Endodermal cell (in vitro differentiated cells): ENCODE measurements around the gene CALML6. TPM values are rescaled to one million over a fixed set of nuclear protein-coding genes. Genes with fewer than 3 reads are reported as not detected.

ENCODE experiments used
- DNase-seq: peaks from one replicate; pipeline ENCODE4 v3.0.0-alpha.2; 2017
- H3K27ac ChIP-seq: 2 replicates; pipeline ENCODE4 v1.5.1; 2013; ENCODE audit warnings: mild to moderate bottlenecking, low read depth, low read length, moderate library complexity
- H3K27me3 ChIP-seq: 2 replicates; pipeline ENCODE4 v1.6.1; 2013; ENCODE audit warnings: mild to moderate bottlenecking, low read length, moderate library complexity; ENCODE audit not compliant: insufficient read depth, control insufficient read depth, poor library complexity, severe bottlenecking
- H3K36me3 ChIP-seq: 2 replicates; pipeline ENCODE4 v1.7.0; 2013; ENCODE audit warnings: mild to moderate bottlenecking, low read length, moderate library complexity; ENCODE audit not compliant: control insufficient read depth, insufficient read depth
- H3K4me1 ChIP-seq: one replicate; pipeline ENCODE4 v1.7.0; 2013; ENCODE audit warnings: low read length; ENCODE audit not compliant: control insufficient read depth, insufficient read depth
- H3K4me3 ChIP-seq: 2 replicates; pipeline ENCODE4 v1.5.1; 2013; ENCODE audit warnings: mild to moderate bottlenecking, low read length, moderate library complexity
- H3K9ac ChIP-seq: 2 replicates; pipeline ENCODE4 v1.6.1; 2013; ENCODE audit warnings: mild to moderate bottlenecking, low read length, moderate library complexity; ENCODE audit not compliant: poor library complexity, severe bottlenecking; ENCODE audit errors: extremely low read depth
- H3K9me3 ChIP-seq: 2 replicates; pipeline ENCODE4 v1.6.1; 2013; ENCODE audit warnings: mild to moderate bottlenecking, low read length, moderate library complexity; ENCODE audit not compliant: control insufficient read depth
- H3K27ac Mint-ChIP-seq: 2 replicates; pipeline ENCODE4 v1.8.0; 2020; ENCODE audit warnings: mixed read lengths
- H3K27me3 Mint-ChIP-seq: 2 replicates; pipeline ENCODE4 v1.8.0; 2021; ENCODE audit warnings: mild to moderate bottlenecking, mixed read lengths; ENCODE audit not compliant: insufficient read depth
- H3K36me3 Mint-ChIP-seq: 2 replicates; pipeline ENCODE4 v1.8.0; 2020; ENCODE audit warnings: low read depth, mixed read lengths
- H3K4me1 Mint-ChIP-seq: 2 replicates; pipeline ENCODE4 v1.8.0; 2020; ENCODE audit warnings: mixed read lengths
- H3K4me3 Mint-ChIP-seq: 2 replicates; pipeline ENCODE4 v1.8.0; 2020; ENCODE audit warnings: mild to moderate bottlenecking, moderate library complexity, mixed read lengths
- H3K9me3 Mint-ChIP-seq: 2 replicates; pipeline ENCODE4 v1.8.0; 2020; ENCODE audit warnings: mild to moderate bottlenecking, mixed read lengths
- CTCF ChIP-seq: fragments of 200-600 bp; sonication (generic); conservative IDR thresholded peaks from 2 replicates; pipeline ENCODE4 v1.5.0; 2021; ENCODE audit warnings: antibody characterized with exemption, mild to moderate bottlenecking
- WGBS, 2 experiments: methylation state at CpG; one replicate each; pipeline versions ENCODE4 v1.1.5 to v1.1.7; 2013; ENCODE audit warnings: missing lambda C conversion rate in 2 of 2, mixed read lengths in 1 of 2; ENCODE audit not compliant: insufficient coverage in 1 of 2, insufficient read length in 1 of 2; 5-methylcytosine and 5-hydroxymethylcytosine counted together
- total RNA-seq, 2 donors: library from RNA; stranded (reverse); fragmentation: NEBNext Ultra II Directional in 1 of 2; extraction: Animal tissue kit (Norgen Biotek cat#: 25700) in 1 of 2; gene quantifications; 2 replicates in 1 of 2; 3 replicates in 1 of 2; pipeline ENCODE4 v1.2.1, GENCODE V29; 2021

The CALML6 gene
- total RNA-seq, 2 donors from 2014 or later = 0.89 to 1.4 TPM

- no peak overlapping the region for H3K27ac ChIP-seq
Measured at GRCh38 chr1:1899967-1900327, 15.1 kb upstream of the CALML6 start.

GRCh38 chr1:1900883-1901640 lies 14.0 kb upstream of the CALML6 start:
- no peak overlapping the region for H3K9ac ChIP-seq
- peaks cover 5% of the 10 kb centered on the region for H3K9me3 ChIP-seq
- no peak overlapping the region for H3K4me3 ChIP-seq
- H3K4me3 Mint-ChIP-seq = no peak overlapping the region
- H3K27ac ChIP-seq = no peak overlapping the region
- DNase-seq = peak; percentile 53
- no peaks in the 10 kb centered on the region for H3K4me1 ChIP-seq
- H3K4me1 Mint-ChIP-seq = peaks cover 5% of the 10 kb centered on the region
- no peaks in the 10 kb centered on the region for H3K36me3 ChIP-seq
- no peaks in the 10 kb centered on the region for H3K36me3 Mint-ChIP-seq
- H3K27me3 Mint-ChIP-seq = peaks cover 1% of the 10 kb centered on the region
- whole genome bisulfite sequencing, 2 experiments = 89 to 92% methylated on average over 9 to 14 of the region's 14 CpGs
- H3K9me3 Mint-ChIP-seq = peaks cover 4% of the 10 kb centered on the region
- H3K27ac Mint-ChIP-seq = no peak overlapping the region
- no peaks in the 10 kb centered on the region for H3K27me3 ChIP-seq
- no peak for TF ChIP-seq CTCF

More at GRCh38 chr1:1899967-1900327, 15.1 kb upstream of the CALML6 start:
- no peak overlapping the region for H3K27ac Mint-ChIP-seq
- no peak for DNase-seq
- peaks cover 1% of the 10 kb centered on the region for H3K27me3 Mint-ChIP-seq
- Histone ChIP-seq H3K36me3 (no peaks in the 10 kb centered on the region), H3K9me3 (peaks cover 5% of the 10 kb centered on the region), H3K4me3 (no peak overlapping the region), H3K9ac (no peak overlapping the region), H3K4me1 (peaks cover 3% of the 10 kb centered on the region), H3K27me3 (no peaks in the 10 kb centered on the region)
- H3K4me1 Mint-ChIP-seq = peaks cover 9% of the 10 kb centered on the region
- H3K36me3 Mint-ChIP-seq = no peaks in the 10 kb centered on the region
- TF ChIP-seq CTCF = no peak
- no peak overlapping the region for H3K4me3 Mint-ChIP-seq
- WGBS, 2 experiments = 96 to 100% methylated on average over 1 to 9 of the region's 9 CpGs
- peaks cover 4% of the 10 kb centered on the region for H3K9me3 Mint-ChIP-seq

GRCh38 chr1:1901641-1902294 lies 13.3 kb upstream of the CALML6 start:
- no peaks in the 10 kb centered on the region for H3K4me1 ChIP-seq
- no peaks in the 10 kb centered on the region for H3K27me3 ChIP-seq
- DNase-seq = peak; percentile 48
- Mint-ChIP-seq H3K9me3 (peaks cover 4% of the 10 kb centered on the region), H3K4me1 (peaks cover 5% of the 10 kb centered on the region), H3K27me3 (peaks cover 1% of the 10 kb centered on the region), H3K4me3 (no peak overlapping the region), H3K27ac (no peak overlapping the region), H3K36me3 (no peaks in the 10 kb centered on the region)
- H3K36me3 ChIP-seq = no peaks in the 10 kb centered on the region
- no peak for TF ChIP-seq CTCF
- no peak overlapping the region for H3K9ac ChIP-seq
- no peak overlapping the region for H3K27ac ChIP-seq
- no peak overlapping the region for H3K4me3 ChIP-seq
- WGBS, 2 experiments = 82 to 100% methylated on average over 3 to 13 of the region's 13 CpGs
- H3K9me3 ChIP-seq = peaks cover 5% of the 10 kb centered on the region
